ENCODE measurements around the gene DLGAP1.

- TF ChIP-seq POLR2A (IDR thresholded peaks at IDR 0.05) (no peak), CTCF (IDR thresholded peaks at IDR 0.05) (no peak), POLR2AphosphoS5 (IDR thresholded peaks at IDR 0.05; ENCODE audit: insufficient read depth in 1 of 2, low read depth in 1 of 2) (no peak)
These were observed 793.1 kb downstream of the DLGAP1 start for GRCh38 chr18:3661989-3662388.
